Retinal pigment epithelial cell (primary cell): ENCODE results near the gene CFAP100.

Experiments
- DNase-seq: peaks from one replicate; pipeline ENCODE4 v3.0.0-alpha.2; 2010; ENCODE audit warnings: low read depth
- H3K4me3 ChIP-seq: 2 replicates; pipeline ENCODE4 v1.5.1; 2011; ENCODE audit warnings: mild to moderate bottlenecking, low read length, control low read depth, moderate library complexity
- TF ChIP-seq, protein P1 (sequence below): conservative IDR thresholded peaks from 2 replicates; pipeline ENCODE4 v1.5.1; 2011; ENCODE audit warnings: low read depth, low read length, control low read depth, inconsistent platforms

The CFAP100 gene

GRCh38 chr3:126390751-126391150 lies 4.0 kb upstream of the CFAP100 start:
- no peak for DNase-seq
- no peak overlapping the region for H3K4me3 ChIP-seq
- TF ChIP-seq, protein P1, sequence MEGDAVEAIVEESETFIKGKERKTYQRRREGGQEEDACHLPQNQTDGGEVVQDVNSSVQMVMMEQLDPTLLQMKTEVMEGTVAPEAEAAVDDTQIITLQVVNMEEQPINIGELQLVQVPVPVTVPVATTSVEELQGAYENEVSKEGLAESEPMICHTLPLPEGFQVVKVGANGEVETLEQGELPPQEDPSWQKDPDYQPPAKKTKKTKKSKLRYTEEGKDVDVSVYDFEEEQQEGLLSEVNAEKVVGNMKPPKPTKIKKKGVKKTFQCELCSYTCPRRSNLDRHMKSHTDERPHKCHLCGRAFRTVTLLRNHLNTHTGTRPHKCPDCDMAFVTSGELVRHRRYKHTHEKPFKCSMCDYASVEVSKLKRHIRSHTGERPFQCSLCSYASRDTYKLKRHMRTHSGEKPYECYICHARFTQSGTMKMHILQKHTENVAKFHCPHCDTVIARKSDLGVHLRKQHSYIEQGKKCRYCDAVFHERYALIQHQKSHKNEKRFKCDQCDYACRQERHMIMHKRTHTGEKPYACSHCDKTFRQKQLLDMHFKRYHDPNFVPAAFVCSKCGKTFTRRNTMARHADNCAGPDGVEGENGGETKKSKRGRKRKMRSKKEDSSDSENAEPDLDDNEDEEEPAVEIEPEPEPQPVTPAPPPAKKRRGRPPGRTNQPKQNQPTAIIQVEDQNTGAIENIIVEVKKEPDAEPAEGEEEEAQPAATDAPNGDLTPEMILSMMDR: no peak

DNA sequence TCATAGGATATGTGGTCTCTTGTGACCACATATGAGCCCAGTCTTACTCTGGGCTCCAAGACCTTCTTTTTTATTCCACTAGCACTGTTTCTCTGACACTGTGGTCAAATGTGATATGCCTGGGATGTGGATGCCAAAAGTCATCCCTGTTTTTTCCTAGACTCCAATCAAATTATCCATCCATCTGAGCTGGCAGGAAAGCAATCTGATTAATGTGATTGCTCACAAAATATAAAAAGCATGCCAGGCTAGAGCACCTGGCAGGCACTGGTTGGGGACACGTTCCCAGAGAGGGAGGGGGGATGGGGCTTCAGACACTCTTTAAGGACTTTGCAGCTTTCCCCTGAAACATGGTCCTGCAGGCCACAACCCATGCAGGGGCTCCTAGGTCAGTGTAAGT lies 3.1 kb upstream of the CFAP100 start:
- no peak for DNase-seq
- no peak overlapping the region for H3K4me3 ChIP-seq
- TF ChIP-seq, protein P1: no peak

- H3K4me3 ChIP-seq: no peak overlapping the region
- TF ChIP-seq, protein P1: no peak
- DNase-seq: no peak
Measured at GRCh38 chr3:126392246-126392645, 2.5 kb upstream of the CFAP100 start.

DNA sequence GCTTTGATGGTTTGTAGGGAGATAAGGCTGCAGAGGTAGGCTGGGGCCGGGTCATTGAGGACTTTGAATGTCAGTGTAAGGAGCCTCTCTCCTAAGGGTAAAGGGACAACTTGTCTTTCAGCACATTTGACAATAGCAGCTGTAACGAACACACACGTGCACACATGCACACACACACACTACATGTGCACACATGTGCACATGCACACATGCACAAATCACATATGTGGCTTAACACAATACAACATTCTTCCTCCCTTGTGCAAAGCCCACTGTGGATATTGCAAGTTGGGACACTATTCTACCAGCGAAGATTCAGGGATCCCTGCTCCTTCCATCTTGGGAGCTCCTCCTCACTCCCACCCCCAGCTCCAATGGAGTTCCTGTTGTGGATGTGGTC lies 1.1 kb upstream of the CFAP100 start:
- no peak for DNase-seq
- H3K4me3 ChIP-seq: no peak overlapping the region
- TF ChIP-seq, protein P1: no peak

GRCh38 chr3:126394977-126395321 lies 240 bp downstream of the CFAP100 start:
- DNase-seq: no peak
- TF ChIP-seq, protein P1: no peak
- H3K4me3 ChIP-seq: peak overlapping the region; percentile 11

DNA sequence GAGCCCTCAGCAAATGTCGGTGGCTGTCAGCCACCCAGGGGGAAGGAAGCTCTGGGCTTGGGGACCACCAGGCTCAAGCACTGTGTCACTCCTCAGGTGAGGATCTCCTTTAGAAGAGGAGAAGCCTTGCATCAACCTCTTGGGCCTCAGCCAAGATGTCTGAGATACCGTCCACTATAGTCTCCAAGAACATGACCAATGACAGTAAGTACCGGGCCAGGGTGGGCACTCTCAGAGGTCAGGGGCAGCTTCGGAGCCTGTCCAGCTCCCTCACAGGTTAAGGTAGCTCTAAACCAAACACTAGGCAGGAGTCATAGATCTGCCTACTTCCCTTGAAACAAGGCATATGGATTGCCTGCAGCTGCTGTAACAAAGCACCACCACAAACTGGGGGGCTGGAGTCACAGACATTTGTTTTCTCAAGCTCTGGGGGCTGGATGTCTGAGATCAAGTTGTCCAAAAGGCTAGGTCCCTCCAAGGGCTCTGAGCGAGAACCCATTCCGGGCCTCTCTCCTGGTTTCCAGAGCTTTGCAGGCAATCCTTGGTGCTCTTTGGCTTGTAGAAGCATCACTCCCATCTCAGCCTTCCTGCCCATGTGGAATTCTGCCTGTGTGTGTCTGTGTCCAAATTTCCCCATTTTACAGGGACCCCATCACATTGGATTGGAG lies 1.3 kb downstream of the CFAP100 start:
- no peak for DNase-seq
- TF ChIP-seq, protein P1: no peak
- no peak overlapping the region for H3K4me3 ChIP-seq

GRCh38 chr3:126396536-126396935 lies 1.8 kb downstream of the CFAP100 start:
- TF ChIP-seq, protein P1: no peak
- H3K4me3 ChIP-seq: no peak overlapping the region
- DNase-seq: no peak
